ENCODE measurements around the gene TCF20.

Gene TCF20

DNA sequence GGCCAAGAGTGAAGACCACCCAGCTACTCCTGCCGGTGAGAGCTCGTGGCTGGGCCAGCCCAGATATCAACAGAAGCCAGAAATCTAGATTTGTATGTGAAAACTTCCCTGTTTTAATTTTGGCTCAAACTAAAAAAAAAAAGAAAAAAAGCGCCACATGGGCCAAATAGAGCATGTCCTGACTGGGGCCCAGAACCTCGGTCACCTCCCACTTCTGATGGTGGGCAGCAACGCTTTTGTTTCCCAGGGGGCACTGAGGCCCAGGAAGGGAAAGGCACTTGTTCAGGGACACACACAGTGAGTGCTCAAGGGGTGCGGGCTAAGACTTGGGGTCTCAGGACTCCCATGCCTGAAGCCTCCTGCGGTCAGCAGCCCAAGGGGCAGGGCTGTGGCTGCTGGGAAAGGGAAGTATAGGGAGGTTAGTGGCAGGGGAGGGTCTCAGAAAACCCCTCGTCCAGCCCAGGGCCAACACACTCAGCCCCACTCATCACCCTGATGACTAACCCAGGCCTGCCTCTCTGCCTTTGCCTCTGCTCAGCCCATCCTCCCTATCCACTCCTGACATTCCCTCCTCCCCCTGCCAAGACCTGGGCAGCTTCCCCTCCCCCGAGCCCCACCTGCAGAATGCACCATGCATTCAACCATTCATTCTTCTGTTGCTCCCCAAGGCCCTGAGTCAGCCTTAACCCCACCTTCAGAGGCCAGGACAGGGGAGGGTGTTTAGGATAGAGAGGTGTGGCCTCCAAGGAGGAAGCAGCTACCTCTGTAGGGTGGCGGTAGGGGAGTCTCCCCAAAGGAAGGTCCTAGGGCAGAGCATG is 30.0 kb upstream of the TCF20 start:
- no peak for DNase-seq

DNA sequence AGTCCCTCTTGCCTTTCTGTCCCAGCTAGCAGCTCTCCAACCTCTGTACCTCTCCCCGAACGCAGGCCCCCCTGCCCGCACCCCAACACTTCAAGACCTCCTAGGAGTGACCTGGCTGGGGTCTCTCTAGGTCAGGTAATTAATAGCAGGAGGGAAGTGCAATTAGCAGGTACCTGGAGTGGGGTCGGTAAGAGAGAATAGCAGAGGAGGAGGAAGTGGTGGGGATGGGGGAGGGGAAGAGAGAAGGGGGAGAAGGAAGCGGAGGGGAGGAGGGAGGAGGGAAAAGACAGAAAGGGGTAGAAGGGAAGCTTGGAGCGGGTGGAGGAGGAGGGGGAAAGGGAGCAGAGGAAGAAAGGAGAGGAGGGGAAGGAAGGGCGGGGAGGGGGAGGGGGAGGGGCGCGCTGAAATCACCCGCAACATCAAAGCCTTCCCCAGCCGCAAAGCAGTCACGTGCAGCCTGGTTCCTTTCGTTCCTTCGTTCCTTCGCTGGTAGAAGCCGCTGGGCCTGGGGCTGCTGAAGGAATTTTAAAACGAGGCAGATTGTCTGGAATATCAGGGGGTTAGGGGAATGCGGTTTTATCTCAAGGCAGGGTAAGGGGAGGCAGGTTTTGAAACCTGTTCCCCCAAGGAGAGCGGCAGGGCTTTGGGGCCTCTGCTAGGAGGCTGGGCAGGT is 29.3 kb upstream of the TCF20 start:
- no peak for DNase-seq

DNA sequence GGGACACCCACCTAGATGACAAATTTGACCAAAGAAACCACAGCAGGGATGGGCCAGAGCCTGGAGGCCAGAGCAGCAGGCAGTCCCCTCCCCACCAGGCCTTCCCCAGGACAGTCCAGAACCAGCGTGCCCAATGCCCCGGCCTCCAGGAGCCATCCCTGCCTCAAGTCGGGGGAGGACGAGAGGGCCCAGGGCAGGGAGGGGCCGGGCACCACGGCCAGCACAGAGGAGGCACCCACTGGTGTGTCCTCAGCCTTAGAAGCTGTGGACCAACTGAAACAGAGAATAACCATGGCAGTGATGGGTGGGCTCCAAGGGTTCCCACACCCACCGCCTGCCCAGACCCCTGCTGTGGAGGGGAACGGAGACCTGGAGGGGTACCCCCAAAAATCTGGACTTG is 28.3 kb upstream of the TCF20 start:
- DNase-seq, result no peak

DNA sequence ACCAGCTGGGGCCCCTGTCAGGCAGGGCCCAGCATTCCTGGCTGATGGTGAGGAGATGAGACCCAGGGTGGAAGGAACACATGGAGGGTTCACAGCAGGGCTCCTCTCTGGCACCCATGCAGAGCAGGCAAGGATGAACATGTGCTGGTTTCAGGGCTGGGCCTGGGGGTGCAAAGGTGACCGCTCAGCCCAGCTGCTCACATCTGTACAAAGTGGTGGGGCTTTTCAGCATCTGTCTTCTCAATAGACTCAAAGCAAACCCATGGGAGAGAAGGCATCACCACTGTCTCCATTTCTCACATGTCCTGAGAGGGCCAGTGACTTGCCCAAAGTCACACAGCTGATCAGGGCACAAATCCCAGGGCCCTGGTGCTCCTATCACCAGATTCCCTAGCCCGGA is 27.3 kb upstream of the TCF20 start:
- no peak for DNase-seq

DNA sequence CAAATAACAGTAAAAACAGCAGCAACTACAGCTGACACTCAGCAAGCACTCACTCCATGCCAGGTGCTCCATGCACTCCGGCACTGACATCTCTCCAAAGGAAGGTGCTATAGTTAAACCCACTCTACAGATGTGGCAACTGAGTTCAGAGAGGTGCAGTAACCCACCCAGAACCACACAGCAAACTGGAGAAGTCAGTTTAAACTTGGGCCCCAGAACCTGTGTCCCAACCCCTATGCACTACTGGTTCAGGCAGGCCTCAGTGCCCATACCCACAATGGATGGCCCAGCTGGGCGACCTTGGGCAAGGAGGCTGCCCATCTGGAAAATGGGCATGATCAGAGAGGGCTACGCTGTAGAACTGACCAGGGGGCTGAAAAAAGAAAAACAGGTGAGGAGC is 26.4 kb upstream of the TCF20 start:
- no peak for DNase-seq

DNA sequence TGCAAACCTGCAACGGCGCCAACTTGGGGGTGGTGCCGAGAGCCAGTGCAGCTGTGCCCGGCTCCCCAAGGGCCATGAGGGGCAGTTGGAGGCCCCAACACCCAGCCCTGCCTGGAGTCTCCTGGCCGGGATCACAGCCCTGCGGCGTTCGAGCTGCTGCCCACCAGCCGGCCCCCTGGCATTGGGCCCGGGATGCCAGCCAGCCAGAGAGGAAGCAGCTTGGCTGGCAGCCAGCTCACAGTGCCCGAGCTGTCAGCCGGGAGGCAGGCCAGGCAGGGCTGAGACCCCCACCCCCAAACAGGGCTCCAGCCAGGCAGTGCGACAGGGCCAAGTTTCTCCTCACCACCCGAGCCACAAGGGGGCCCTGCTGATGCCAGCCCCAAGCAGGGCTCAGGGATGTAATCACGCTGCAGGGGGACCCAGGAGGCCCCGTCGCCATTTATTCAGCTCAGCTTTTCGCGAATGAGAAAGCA is 26.0 kb upstream of the TCF20 start:
- no peak for DNase-seq

DNA sequence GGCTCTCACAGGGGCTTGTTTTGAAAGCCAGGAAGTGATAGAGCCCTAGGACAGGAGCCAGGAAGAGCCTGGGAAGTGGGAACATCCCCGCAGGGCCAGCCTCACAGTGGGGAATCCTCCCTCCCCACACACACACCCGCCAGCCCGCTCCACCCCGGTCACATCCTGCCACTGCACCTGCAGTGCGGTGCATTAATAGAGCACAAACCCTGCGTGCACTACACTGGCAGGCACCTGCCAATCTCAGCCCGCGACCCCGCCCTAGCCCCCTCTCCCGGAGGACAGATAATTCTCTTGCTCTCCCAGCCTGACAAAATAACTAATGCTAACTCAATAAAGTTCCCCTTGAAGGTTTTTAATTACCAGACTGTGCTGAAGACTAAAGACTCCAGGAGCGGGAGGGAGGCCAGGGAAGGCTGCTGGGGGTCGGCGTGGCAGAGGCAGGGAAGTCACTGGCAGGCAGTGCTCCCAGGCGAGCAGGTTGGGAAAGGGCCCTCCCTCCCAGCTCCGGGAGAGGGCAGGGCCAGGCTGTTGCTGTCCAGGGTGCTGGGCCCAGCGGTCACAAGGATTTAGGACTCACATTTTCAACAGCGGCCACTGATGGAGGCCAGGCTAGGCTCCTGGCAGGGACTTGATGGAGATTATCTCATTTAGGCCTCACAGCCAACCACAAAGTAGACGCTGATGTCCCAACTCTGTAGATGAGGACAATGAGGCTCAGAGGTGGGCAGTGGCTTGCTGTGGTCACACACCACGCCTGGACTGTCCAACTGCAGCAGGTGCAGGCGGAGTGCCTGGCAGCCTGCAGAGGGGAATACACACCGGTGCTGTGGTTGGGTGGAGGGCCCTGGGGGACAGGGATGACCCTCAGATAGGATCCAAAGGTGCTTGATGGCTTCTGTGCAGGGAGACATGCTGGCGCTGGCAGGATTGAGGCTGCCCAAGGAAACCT is 23.9 kb upstream of the TCF20 start:
- peak; percentile 53 for DNase-seq

DNA sequence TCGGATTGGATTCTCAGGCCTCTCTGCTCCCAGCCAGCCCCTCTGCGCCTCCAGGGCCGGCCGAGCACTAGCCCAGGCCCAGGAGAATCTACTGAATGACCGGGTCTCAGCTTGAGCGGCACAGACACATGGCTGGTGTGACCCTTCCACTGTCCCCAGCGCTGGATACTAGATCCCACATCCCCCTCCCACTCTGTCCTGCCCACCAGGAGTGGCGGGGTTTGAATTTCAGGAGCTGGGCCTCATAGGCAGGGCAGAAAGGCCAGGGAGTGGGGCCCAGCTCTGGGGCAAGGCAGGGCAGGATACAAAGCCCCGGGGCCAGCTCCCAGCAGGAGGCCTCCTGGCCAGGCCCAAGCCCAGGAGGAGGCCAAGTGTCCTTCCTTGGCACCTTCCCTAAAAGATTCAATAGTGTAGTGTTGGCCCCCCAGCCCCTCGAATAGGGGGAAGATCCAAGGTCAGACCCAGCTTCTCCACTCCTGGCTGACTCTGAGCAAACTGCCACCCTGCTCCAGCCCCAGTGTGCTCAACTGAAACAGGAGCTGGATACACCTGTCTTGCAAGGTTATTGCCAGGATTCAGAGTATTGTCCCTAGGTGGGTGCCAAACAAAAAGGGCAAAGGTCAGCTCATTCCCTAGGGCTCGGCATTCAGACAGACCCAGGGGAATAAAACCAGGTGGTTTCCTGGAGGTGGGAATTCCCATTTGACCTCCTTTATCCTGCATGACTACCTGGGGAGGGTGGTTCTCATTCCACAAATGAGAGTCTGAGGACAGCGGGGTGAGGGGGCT is 22.5 kb upstream of the TCF20 start:
- no peak for DNase-seq

DNA sequence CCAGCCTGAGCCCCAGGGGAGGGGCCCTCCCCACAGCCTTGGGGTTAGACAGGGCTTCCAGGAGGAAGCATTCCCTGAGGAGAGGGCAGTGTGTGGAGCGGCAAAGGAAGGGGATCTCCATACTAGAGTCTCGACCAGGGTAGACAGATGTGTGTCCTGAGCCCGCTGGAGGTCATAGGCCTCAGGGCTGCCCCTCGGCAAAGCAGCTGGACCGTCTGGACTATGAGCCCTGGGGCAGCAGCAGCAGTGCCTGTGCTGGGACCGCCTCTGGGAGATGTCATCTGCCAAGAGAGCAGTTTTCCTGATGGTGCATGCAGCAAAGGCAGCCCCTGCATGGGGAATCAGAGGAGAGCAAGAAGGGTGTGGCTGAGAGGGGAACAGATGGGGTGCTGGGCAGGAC is 20.8 kb upstream of the TCF20 start:
- no peak for DNase-seq

DNA sequence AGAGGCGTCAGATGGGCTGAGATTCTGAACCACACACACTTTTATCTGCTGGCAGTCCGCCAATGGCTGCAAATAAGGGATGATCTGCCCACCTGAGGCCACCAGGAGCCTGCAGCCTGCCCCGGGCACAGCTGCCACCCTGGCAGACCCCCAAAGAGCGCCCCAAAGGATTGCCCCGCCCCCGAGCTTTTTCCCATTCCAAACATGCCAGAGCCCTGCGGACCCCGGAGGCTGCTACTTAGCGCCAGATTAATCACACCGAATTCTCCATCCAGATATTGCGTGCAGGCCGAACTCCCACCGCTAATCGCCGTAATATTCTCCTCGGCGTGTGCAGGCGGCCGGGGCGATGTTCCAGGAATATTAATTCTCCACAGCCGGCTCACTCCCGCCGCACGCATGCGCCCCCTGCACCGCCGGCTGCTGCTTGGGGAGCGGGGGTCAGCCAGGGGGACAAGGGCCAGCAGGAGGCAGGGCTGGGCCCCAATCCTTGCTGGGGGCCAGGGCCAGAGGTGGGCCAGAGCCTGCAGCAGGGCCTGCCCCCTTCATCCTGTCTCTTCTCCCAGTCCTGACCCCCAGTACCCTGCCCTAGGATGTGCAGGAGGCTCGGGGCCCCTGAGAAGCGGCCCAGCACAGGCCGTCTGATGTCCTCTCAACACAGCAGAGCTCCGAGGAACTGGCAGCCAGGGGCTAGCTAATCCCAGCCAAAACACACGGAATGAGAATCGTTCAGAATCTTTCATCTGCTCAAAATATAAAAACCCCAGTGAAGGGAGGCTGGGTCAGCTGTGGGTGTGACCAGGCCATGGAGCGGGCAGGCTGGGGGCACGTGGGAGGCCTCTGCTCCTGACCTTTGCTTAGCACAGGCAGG is 19.5 kb upstream of the TCF20 start:
- DNase-seq, result peak; percentile 44

DNA sequence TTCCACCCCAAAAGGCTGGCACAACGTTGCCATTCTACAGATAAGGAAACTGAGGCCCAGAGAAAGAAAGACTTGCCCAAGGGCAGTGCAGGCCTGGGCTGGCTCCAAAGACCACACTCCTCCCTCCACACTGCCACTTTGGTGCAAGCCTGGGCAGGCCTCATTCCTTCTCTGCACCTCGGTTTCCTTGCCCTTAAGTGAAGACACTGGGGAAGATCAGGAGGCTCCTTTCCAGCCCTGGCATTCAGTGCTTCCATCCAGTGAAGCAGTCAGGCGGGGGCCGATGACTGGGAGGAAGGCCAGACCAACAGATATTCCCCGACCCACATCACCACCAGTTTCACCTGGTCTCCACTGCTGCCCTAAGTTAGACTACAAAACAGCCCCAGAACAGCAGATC is 18.3 kb upstream of the TCF20 start:
- no peak for DNase-seq

DNA sequence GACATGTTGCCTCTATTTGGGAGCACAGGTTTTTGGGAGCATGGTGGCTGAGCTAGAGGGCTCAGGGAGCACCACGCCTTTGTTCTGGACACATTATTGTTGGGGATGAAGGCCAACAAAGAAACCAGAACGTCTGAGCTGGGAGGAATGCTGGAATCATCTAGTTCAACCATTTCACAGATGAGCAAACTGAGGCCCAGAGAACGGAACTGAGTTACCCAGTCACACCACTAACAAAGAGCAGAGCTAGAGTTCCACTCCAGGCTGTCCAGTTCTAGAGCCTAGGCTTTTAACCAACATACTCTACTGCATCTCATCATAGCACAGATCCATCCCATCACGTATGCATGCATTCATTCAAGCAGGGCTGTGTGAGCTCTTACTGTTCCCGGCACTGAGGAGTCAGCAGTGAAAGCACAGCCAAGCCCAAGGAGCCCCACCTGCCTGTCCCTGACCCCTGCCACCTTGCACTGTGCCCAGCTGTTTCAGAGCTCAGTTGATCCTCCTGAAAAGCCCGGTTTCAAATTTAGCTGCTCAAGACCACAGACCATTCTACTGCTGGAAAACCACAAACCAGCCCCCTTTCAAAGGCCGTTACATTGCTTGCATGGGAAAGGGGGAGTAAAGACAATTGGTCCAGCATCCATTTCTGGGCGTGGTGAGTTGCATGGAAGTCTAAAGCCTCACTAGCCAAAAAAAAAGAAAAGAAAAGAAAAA is 16.9 kb upstream of the TCF20 start:
- DNase-seq, result no peak

DNA sequence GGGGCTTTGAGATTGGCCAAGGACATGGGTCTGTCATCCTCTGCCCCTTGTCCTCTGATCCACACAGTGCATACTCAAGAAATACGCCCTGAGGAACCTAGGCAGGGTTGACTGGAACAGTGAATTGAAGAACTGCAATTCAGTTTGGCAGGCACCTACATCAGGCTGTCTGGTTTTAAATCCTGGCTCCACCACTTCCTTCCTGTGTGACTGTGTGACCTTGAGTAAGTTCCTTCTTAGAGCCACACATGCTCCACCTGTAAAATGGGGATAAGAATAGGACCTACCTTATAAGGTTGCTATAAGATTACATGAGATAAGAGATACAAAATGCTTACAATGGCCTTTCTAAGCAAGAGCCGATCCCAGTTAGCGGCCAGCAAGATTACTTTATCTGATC is 15.8 kb upstream of the TCF20 start:
- no peak for DNase-seq

DNA sequence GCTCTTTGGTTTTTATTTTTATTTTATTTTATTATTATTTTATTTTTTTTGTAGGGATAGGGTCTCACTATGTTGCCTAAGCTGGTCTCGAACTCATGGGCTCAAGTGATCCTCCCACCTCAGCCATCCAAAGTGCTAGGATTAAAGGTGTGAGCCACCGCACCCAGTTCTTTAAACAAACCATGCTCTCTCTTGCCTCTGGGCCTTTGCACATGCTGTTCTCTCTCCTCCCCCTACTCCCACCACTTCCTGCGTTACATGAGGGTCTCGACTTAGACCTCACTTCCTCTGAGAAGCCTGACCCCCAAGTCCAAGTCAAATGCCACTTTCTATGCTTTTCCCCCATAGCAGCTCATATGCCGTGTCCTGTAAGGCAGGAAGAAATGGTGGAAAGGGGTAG is 15.2 kb upstream of the TCF20 start:
- DNase-seq, result no peak

DNA sequence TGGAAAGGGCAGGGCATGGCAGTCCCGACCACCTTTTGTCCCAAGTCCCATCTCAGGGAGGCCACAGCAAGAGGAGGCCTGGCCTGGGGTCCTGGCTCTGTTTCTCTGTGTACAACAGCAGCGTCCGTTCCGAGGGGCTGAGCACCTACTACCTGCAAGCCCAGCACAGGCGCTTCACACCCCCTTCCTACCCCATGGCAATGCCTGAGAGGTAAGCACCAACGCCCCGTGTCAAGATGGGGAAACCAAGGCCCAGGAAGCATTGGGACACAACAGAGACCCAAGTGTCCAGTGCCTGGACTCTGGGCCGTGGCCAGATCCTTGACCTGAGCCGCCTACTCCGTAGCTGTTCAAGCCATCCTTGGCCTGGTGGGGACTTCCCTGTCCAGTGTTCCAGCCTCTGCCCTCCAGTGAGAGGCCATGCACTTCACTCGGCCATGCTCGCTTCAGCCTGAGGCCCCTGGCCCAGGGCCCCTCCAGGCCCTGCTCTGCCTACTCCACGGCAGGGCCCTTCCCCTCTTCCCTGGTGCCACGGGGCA is 14.3 kb upstream of the TCF20 start:
- DNase-seq, result no peak

DNA sequence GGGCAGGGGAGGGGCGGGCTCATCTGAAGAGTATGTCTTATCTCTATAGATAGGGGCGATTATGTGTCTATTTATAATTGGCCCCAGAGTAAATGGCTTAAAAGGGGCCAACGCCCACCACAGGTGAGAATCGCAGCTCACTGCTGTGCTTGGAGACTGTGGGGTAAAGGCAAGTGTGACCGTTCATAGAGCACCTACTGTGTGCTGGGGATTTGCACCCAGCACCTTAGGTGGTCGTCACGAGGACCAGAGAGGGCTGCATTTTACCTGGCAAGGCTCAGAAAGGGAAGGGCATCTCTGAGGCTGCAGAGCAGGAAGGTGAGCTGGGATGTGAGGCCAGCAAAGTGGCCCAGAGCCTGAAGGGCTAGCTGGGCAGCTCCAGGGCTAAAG is 13.7 kb upstream of the TCF20 start:
- no peak for DNase-seq

DNA sequence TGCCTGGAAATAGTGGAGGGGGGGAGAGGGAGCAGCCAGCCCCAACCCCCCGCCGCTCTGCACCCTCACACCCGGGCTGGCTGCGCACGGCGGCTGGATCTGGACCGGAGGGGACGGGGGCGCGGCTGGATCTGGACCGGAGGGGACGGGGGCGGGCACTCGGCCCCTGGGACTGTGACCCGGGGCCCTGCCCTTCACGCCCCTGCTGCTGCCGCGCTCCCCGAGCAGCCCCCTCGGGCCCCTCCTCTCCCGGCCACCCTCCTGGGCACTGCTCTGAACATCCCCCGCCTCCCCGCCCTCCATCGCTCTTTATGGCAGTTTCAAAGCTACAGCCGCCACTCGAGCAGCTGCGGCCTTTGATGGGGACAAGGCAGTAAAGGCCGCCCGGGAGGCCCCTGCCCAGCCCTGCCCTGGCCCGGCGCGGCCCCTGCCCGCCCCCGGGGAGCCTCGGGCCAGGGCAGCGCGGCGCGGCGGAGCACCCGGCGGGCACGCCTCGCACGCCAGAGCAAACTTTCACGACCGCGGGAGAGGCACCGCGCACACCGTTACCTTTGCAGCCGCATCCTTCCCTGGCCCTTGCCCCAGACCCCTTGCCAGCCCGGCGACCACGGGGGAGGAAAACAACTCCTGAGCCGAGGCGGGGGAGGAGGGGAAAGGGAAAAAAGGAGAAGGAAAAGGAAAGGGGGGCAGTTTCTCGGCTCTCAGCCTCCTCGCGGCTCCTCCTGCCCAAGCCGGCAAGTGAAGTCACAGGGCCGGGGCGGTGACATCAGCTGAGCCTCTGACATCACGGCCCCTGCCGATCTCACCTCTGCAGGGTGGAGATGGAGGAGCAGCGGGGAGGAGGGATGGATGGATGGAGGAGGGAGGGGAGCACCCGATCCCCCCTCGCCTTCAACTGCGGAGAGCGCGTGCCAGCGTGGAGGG is 13.1 kb upstream of the TCF20 start:
- no peak for DNase-seq

DNA sequence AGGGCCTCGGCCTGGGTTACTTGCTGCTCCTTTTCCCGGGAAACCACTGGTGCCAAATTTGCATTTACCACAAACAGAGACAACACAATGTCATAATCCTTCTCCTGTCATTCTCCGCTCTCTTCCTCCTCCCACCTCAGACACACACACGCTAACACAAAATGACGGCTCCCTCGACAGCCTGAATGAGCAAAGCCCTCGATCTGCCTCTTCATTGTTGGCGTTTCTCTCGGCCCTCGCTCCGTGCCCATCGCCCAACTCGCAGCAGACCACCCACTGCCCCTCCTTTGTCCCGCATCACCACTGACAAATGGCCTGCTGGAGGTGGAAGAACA is 12.5 kb upstream of the TCF20 start:
- DNase-seq, result no peak

DNA sequence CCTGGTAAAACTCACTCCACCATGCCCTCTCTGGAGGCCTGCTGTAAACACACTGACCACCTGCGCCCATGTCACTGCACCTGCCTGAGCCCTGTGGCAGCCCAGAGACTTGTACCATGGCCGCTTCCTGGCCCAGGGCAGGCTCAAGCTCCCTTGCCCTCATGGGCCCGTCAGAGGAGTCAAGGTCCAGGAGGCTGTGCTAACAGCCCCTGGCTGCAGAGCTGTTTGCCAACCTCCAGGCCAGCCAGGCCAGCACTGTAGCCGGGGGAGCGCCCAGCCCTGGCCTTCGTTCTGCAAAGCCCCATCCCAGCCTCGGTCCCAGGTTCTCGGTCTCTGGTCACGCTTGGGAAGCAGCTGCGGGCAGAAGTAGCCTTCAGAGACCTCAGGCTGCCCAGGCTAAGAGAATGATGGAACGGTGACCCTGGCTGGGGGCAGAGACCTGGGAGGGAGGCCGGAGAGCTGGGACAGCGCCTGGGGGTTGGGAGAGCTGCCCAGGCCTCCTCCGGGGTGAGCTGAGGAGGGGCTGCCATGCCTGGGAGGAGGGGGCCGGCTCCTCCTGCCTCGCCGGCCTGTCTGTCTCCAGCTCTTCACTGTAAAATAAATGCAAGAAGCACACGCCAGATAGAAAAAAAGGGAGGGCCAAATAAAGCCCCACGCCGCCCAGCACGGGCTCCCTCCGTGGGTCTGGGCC is 11.9 kb upstream of the TCF20 start:
- no peak for DNase-seq
